Measurements from ENCODE around the gene C11orf16. TPM values are rescaled to one million over a fixed set of nuclear protein-coding genes. Genes with fewer than 3 reads are reported as not detected.

C11orf16 gene
- polyA plus RNA-seq, 3 donors: not detected

GRCh38 chr11:8961401-8961800 lies 28.7 kb upstream of the C11orf16 start:
- H3K9me3 Mint-ChIP-seq: no peaks in the 10 kb centered on the region
- no peak overlapping the region for H3K4me3 Mint-ChIP-seq
- intact Hi-C loops (cut with micrococcal nuclease): loop anchor here (5.0 to 10.0 kb wide), 3 partner anchors 53 to 287 kb away; partner anchors contain the start of genes RPL27A (in 1 of the 2) and TRIM66 (in 1 of the 2)
- H3K36me3 Mint-ChIP-seq: peaks cover 14 to 26% of the 10 kb centered on the region in 2 donors
- peaks cover 33% of the 10 kb centered on the region for H3K4me1 Mint-ChIP-seq
- H3K27ac ChIP-seq (ENCODE audit: low read depth in 1 of 2, low read length in 2 of 2): peak overlapping the region in 1 of 2 donors; percentile 54
- no peak overlapping the region for H3K4me2 ChIP-seq (replicated peaks; ENCODE audit: extremely low read depth, low read length, poor library complexity, severe bottlenecking)
- H3K4me1 ChIP-seq (ENCODE audit: control insufficient read depth in 1 of 2, insufficient read depth in 2 of 2, low read length in 2 of 2): peaks cover 21 to 26% of the 10 kb centered on the region in 2 donors
- H2AFZ ChIP-seq (ENCODE audit: insufficient read depth, low read depth, low read length, poor library complexity, severe bottlenecking): no peak overlapping the region
- peaks cover 64% of the 10 kb centered on the region for H3K79me2 ChIP-seq (ENCODE audit: insufficient read depth, low read length)
- no peak for TF ChIP-seq CTCF (IDR thresholded peaks at IDR 0.05)
- peak overlapping the region in 4 of 7 donors; percentile 38 to 85 (median 64) for H3K27ac Mint-ChIP-seq
- H3K9ac ChIP-seq (ENCODE audit: insufficient read depth, low read length, poor library complexity, severe bottlenecking): no peak overlapping the region
- DNase-seq: no peak
- H3K4me3 ChIP-seq (replicated peaks in 1 of 3; ENCODE audit: low read depth in 2 of 3, low read length in 3 of 3): no peak overlapping the region
- H4K20me1 ChIP-seq (ENCODE audit: insufficient read depth, low read length): peaks cover 35% of the 10 kb centered on the region
- no peaks in the 10 kb centered on the region for H3K9me3 ChIP-seq (replicated peaks in 1 of 2; ENCODE audit: control insufficient read depth in 1 of 2, insufficient read depth in 1 of 2, low read length in 2 of 2)
- 100% methylated on average over 1 of the region's 2 CpGs for WGBS (ENCODE audit: insufficient coverage)
- peaks cover 11 to 25% of the 10 kb centered on the region in 2 donors for H3K36me3 ChIP-seq (replicated peaks in 1 of 2; ENCODE audit: control insufficient read depth in 1 of 2, insufficient read depth in 2 of 2, low read length in 2 of 2)
- peaks cover 0 to 5% (median 0%) of the 10 kb centered on the region in 3 donors for H3K27me3 Mint-ChIP-seq (ENCODE audit: low read depth in 3 of 3)
- no peaks in the 10 kb centered on the region for H3K27me3 ChIP-seq (ENCODE audit: control insufficient read depth in 2 of 2, insufficient read depth in 2 of 2, low read length in 2 of 2)

GRCh38 chr11:8959546-8960166 lies 26.9 kb upstream of the C11orf16 start:
- no peak overlapping the region for H3K4me2 ChIP-seq (replicated peaks; ENCODE audit: extremely low read depth, low read length, poor library complexity, severe bottlenecking)
- intact Hi-C loops (cut with micrococcal nuclease): loop anchor here (5.0 to 10.0 kb wide), 3 partner anchors 55 to 285 kb away; partner anchors contain the start of genes RPL27A (in 1 of the 2) and TRIM66 (in 1 of the 2)
- peak; percentile 56 to 68 (median 64) for DNase-seq
- H3K27ac Mint-ChIP-seq: peak overlapping the region in 3 of 7 donors; percentile 28 to 68 (median 50)
- WGBS (ENCODE audit: insufficient coverage): 0% methylated on average over 1 of the region's 2 CpGs
- H3K27me3 ChIP-seq (ENCODE audit: control insufficient read depth in 2 of 2, insufficient read depth in 2 of 2, low read length in 2 of 2): no peaks in the 10 kb centered on the region
- H3K27ac ChIP-seq (ENCODE audit: low read depth in 1 of 2, low read length in 2 of 2): peak overlapping the region in 1 of 2 donors; percentile 32
- no peaks in the 10 kb centered on the region for H3K9me3 ChIP-seq (replicated peaks in 1 of 2; ENCODE audit: control insufficient read depth in 1 of 2, insufficient read depth in 1 of 2, low read length in 2 of 2)
- H3K79me2 ChIP-seq (ENCODE audit: insufficient read depth, low read length): peaks cover 64% of the 10 kb centered on the region
- peaks cover 24% of the 10 kb centered on the region for H3K4me1 Mint-ChIP-seq
- TF ChIP-seq CTCF (IDR thresholded peaks at IDR 0.05): peak; percentile 77
- peaks cover 0 to 3% (median 0%) of the 10 kb centered on the region in 3 donors for H3K27me3 Mint-ChIP-seq (ENCODE audit: low read depth in 3 of 3)
- H3K9me3 Mint-ChIP-seq: no peaks in the 10 kb centered on the region
- H4K20me1 ChIP-seq (ENCODE audit: insufficient read depth, low read length): peaks cover 40% of the 10 kb centered on the region
- no peak overlapping the region for H3K4me3 ChIP-seq (replicated peaks in 1 of 3; ENCODE audit: low read depth in 2 of 3, low read length in 3 of 3)
- H3K36me3 Mint-ChIP-seq: peaks cover 27 to 44% of the 10 kb centered on the region in 2 donors
- H2AFZ ChIP-seq (ENCODE audit: insufficient read depth, low read depth, low read length, poor library complexity, severe bottlenecking): no peak overlapping the region
- peaks cover 14 to 17% of the 10 kb centered on the region in 2 donors for H3K4me1 ChIP-seq (ENCODE audit: control insufficient read depth in 1 of 2, insufficient read depth in 2 of 2, low read length in 2 of 2)
- H3K9ac ChIP-seq (ENCODE audit: insufficient read depth, low read length, poor library complexity, severe bottlenecking): no peak overlapping the region
- H3K36me3 ChIP-seq (replicated peaks in 1 of 2; ENCODE audit: control insufficient read depth in 1 of 2, insufficient read depth in 2 of 2, low read length in 2 of 2): peaks cover 26 to 42% of the 10 kb centered on the region in 2 donors
- H3K4me3 Mint-ChIP-seq: no peak overlapping the region
